K562 (cell line): ENCODE results near the gene FBXO15. TPM values are rescaled to one million over a fixed set of nuclear protein-coding genes. Genes with fewer than 3 reads are reported as not detected.

ENCODE experiments used
- ATAC-seq: fragments of 200-7000 bp; cut with Tn5 transposase; 3 replicates; pipeline ENCODE4 v1.9.1; 2020; ENCODE audit warnings: moderate library complexity
- Bru-seq: library from RNA; stranded (reverse); fragments of 400-500 nt; gene quantifications from one replicate; lab custom pipeline; 2021; lab: Mats Ljungman, UMichigan
- BruChase-seq, 2 experiments: library from RNA; stranded (reverse); fragments of 400-500 nt; gene quantifications; one replicate each; lab custom pipeline; 2021; lab: Mats Ljungman, UMichigan
- BruUV-seq: library from RNA; stranded (reverse); fragments of 400-500 nt; replicated peaks from 2 replicates; lab custom pipeline; 2021; lab: Mats Ljungman, UMichigan
- CTCF ChIA-PET: fragments of 300-600 bp; formaldehyde crosslinking; extraction: SDS; loops from one replicate; lab custom pipeline; 2021; ENCODE audit warnings: low intra/inter-chr PET ratio; lab: Yijun Ruan, JAX
- POLR2A ChIA-PET: fragments of 300-600, 350-650 bp; sonication (Branson Sonifier 250); formaldehyde crosslinking; extraction: SDS; loops from one replicate; lab custom pipeline; 2021; ENCODE audit warnings: antibody characterized with exemption, inconsistent platforms; lab: Yijun Ruan, JAX
- DNase-seq, 4 experiments: peaks; one replicate each; pipeline versions ENCODE4 v3.0.0 to v3.0.0-alpha.2; 2011 to 2018; ENCODE audit warnings: low spot score in 3 of 4, mixed read lengths in 3 of 4; ENCODE audit errors: extremely low read depth in 1 of 4
- FAIRE-seq: peaks from 2 replicates; lab custom pipeline; 2011; peaks lifted over from hg19 to GRCh38; lab: Jason Lieb, UNC
- H2AFZ ChIP-seq: 2 replicates; pipeline ENCODE4 v1.6.0; 2011; ENCODE audit warnings: low read depth, low read length, control low read depth, inconsistent platforms
- H3K27ac ChIP-seq: fragments of 200-600 bp; 3 replicates; pipeline ENCODE4 v1.8.0; 2011; ENCODE audit warnings: low read depth, mild to moderate bottlenecking, control low read depth, inconsistent platforms, low read length, moderate library complexity, mixed read lengths; ENCODE audit errors: extremely low read depth
- H3K27me3 ChIP-seq, 2 experiments: fragments of 300-600 bp in 1 of 2; 2 replicates in 1 of 2; 3 replicates in 1 of 2; pipeline versions ENCODE4 v1.6.0 to v1.8.0; 2011; ENCODE audit warnings: inconsistent platforms in 2 of 2, low read length in 2 of 2, mild to moderate bottlenecking in 1 of 2, mixed read lengths in 1 of 2, moderate library complexity in 1 of 2; ENCODE audit not compliant: control insufficient read depth in 2 of 2, insufficient read depth in 2 of 2
- H3K36me3 ChIP-seq: fragments of 300-600 bp; 3 replicates; pipeline ENCODE4 v1.8.0; 2011; ENCODE audit warnings: mild to moderate bottlenecking, low read length, inconsistent platforms; ENCODE audit not compliant: control insufficient read depth, insufficient read depth
- H3K4me1 ChIP-seq, 2 experiments: fragments of 200-600 bp in 1 of 2; replicated peaks in 1 of 2; 2 replicates in 1 of 2; 3 replicates in 1 of 2; pipeline versions ENCODE4 v1.5.1 to v1.8.0; 2011; ENCODE audit warnings: inconsistent platforms in 2 of 2, low read length in 2 of 2, mild to moderate bottlenecking in 1 of 2, mixed read lengths in 1 of 2, moderate library complexity in 1 of 2; ENCODE audit not compliant: control insufficient read depth in 2 of 2, insufficient read depth in 2 of 2
- H3K4me2 ChIP-seq: 2 replicates; pipeline ENCODE4 v1.6.1; 2011; ENCODE audit warnings: low read length, control low read depth, inconsistent platforms, mixed read lengths; ENCODE audit not compliant: insufficient read depth
- H3K4me3 ChIP-seq: fragments of 200-600 bp; sonication (generic), shearing (Covaris generic); 2 replicates; pipeline ENCODE4 v1.5.1; 2016; ENCODE audit warnings: control low read depth, inconsistent platforms
- H3K79me2 ChIP-seq: fragments of 200-600 bp; 3 replicates; pipeline ENCODE4 v1.8.0; 2011; ENCODE audit warnings: low read length, inconsistent platforms; ENCODE audit not compliant: control insufficient read depth, insufficient read depth
- H3K9ac ChIP-seq, 2 experiments: 2 replicates each; pipeline versions ENCODE4 v1.6.0 to v1.6.1; 2011; ENCODE audit warnings: low read depth in 2 of 2, low read length in 2 of 2, control low read depth in 1 of 2, inconsistent platforms in 1 of 2, mild to moderate bottlenecking in 1 of 2, mixed read lengths in 1 of 2; ENCODE audit not compliant: insufficient read depth in 1 of 2
- H3K9me1 ChIP-seq: one replicate; pipeline ENCODE4 v1.6.0; 2011; ENCODE audit warnings: inconsistent platforms, mild to moderate bottlenecking, low read length, moderate library complexity; ENCODE audit not compliant: control insufficient read depth, insufficient read depth
- H3K9me3 ChIP-seq: replicated peaks from 2 replicates; pipeline ENCODE4 v1.5.1; 2011; ENCODE audit warnings: low read depth, low read length, inconsistent platforms; ENCODE audit not compliant: control insufficient read depth, insufficient read depth
- H4K20me1 ChIP-seq: replicated peaks from 2 replicates; pipeline ENCODE4 v1.6.1; 2011; ENCODE audit warnings: low read length, inconsistent platforms, mixed read lengths; ENCODE audit not compliant: control insufficient read depth, insufficient read depth
- BCOR ChIP-seq: fragments of 450-650 bp; IDR thresholded peaks from 2 replicates; pipeline ENCODE4 v1.6.1; 2016
- BRD9 ChIP-seq: fragments of 450-650 bp; IDR thresholded peaks from 2 replicates; pipeline ENCODE4 v1.6.1; 2018; ENCODE audit warnings: low read depth; ENCODE audit not compliant: partially characterized antibody
- CBFB ChIP-seq: sonication (generic); formaldehyde crosslinking; IDR thresholded peaks from 2 replicates; pipeline ENCODE4 v1.4.0; 2020; ENCODE audit warnings: mild to moderate bottlenecking, missing genetic modification reagents
- ERF ChIP-seq: fragments of 450-650 bp; formaldehyde crosslinking; IDR thresholded peaks from 2 replicates; pipeline ENCODE4 v1.4.0; 2020; ENCODE audit warnings: mild to moderate bottlenecking, mixed read lengths
- ETV1 ChIP-seq: fragments of 450-650 bp; conservative IDR thresholded peaks from 2 replicates; pipeline ENCODE4 v1.6.1; 2016; ENCODE audit warnings: missing genetic modification characterization, control low read depth, low read depth, missing compliant biosample characterization
- GATAD2B ChIP-seq: fragments of 450-650 bp; IDR thresholded peaks from 2 replicates; pipeline ENCODE4 v1.6.1; 2017; ENCODE audit warnings: mild to moderate bottlenecking, borderline replicate concordance
- GTF2A2 ChIP-seq: IDR thresholded peaks from 2 replicates; pipeline ENCODE4 v1.6.1; 2016; ENCODE audit warnings: mild to moderate bottlenecking, missing genetic modification characterization, missing compliant biosample characterization
- HCFC1 ChIP-seq: IDR thresholded peaks from 2 replicates; pipeline ENCODE4 v1.6.1; 2012; ENCODE audit warnings: low read depth, low read length, improper control_type of control experiment
- RFX5 ChIP-seq: IDR thresholded peaks from 2 replicates; pipeline ENCODE4 v1.6.1; 2011; ENCODE audit warnings: low read depth, mild to moderate bottlenecking, improper control_type of control experiment, low read length
- ZNF263 ChIP-seq: sonication (generic); formaldehyde crosslinking; IDR thresholded peaks from 2 replicates; pipeline ENCODE4 v1.8.0; 2022; ENCODE audit warnings: mild to moderate bottlenecking, missing genetic modification reagents, borderline replicate concordance
- ZNF311 ChIP-seq: fragments of 250-450 bp; sonication (Bioruptor Pico); IDR thresholded peaks from 2 replicates; pipeline ENCODE4 v1.4.0; 2020; ENCODE audit warnings: mild to moderate bottlenecking, moderate library complexity
- ZNF589 ChIP-seq: fragments of 200-800 bp; sonication (Bioruptor generic); IDR thresholded peaks from 2 replicates; pipeline ENCODE4 v1.6.1; 2016; ENCODE audit warnings: low read depth, missing genetic modification characterization, missing compliant biosample characterization
- WGBS: fragments of 100-300 bp; shearing (Covaris generic); methylation state at CpG from one replicate; pipeline ENCODE4 v1.1.6; 2016; ENCODE audit warnings: low coverage, mixed read lengths; ENCODE audit not compliant: insufficient coverage; ENCODE audit errors: missing lambda C conversion rate; 5-methylcytosine and 5-hydroxymethylcytosine counted together
- in situ Hi-C: fragments of 300-500 bp; cut with MboI; formaldehyde crosslinking; loops from 4 replicates; pipeline ENCODE4 v1.15.0; 2018; ENCODE audit warnings: inconsistent platforms, mixed read lengths
- intact Hi-C: fragments of 100-400 bp; cut with micrococcal nuclease; formaldehyde crosslinking; loops from 2 replicates; pipeline ENCODE4 v1.14.2; 2022
- long read RNA-seq, 3 experiments: library from polyadenylated mRNA in 2 of 3; library from RNA in 1 of 3; unstranded in 2 of 3; stranded (forward) in 1 of 3; transcript quantifications; one replicate each; pipeline ENCODE4 v2.0.0, GENCODE V29; 2019 to 2022
- polyA minus RNA-seq, 3 experiments: library from RNA; depleted of rRNA, polyadenylated mRNA; stranded (reverse); fragments of >200 nt; gene quantifications; 2 replicates each; pipeline ENCODE4 v1.2.3, GENCODE V29; 2011
- polyA plus RNA-seq, 8 experiments: library from polyadenylated mRNA; depleted of rRNA in 4 of 8; stranded (reverse) in 5 of 8; unstranded in 3 of 8; fragments of >200 nt; fragmentation: Nextera tagmentation in 2 of 8; fragmentation: Illumina TruSeq in 1 of 8; extraction: Ambion mirVana in 2 of 8; extraction: Trizol in 1 of 8; gene quantifications; 2 replicates each; pipeline versions ENCODE4 v1.2.1 to v1.2.3, GENCODE V29; 2011 to 2014; ENCODE audit warnings: inconsistent platforms in 1 of 8, missing spikeins in 1 of 8
- total RNA-seq, 7 experiments: library from RNA; depleted of rRNA in 6 of 7; stranded (reverse); fragments of >200 nt in 6 of 7; fragmentation: Illumina TruSeq in 2 of 7; extraction: Trizol in 2 of 7; gene quantifications; 2 replicates each; pipeline versions ENCODE4 v1.2.1 to v1.2.3, GENCODE V29; 2011 to 2021; ENCODE audit warnings: low replicate concordance in 1 of 7
- TF ChIP-seq, protein P1 (sequence below): fragments of 250-450 bp; sonication (Bioruptor Pico); IDR thresholded peaks from 2 replicates; pipeline ENCODE4 v1.9.0; 2021; ENCODE audit warnings: mild to moderate bottlenecking, inconsistent platforms
- TF ChIP-seq, protein P2 (sequence below): fragments of 250-450 bp; sonication (Bioruptor Pico); IDR thresholded peaks from 2 replicates; pipeline ENCODE4 v1.8.0; 2022; ENCODE audit warnings: moderate library complexity, mild to moderate bottlenecking, inconsistent platforms

Gene FBXO15, protein sequence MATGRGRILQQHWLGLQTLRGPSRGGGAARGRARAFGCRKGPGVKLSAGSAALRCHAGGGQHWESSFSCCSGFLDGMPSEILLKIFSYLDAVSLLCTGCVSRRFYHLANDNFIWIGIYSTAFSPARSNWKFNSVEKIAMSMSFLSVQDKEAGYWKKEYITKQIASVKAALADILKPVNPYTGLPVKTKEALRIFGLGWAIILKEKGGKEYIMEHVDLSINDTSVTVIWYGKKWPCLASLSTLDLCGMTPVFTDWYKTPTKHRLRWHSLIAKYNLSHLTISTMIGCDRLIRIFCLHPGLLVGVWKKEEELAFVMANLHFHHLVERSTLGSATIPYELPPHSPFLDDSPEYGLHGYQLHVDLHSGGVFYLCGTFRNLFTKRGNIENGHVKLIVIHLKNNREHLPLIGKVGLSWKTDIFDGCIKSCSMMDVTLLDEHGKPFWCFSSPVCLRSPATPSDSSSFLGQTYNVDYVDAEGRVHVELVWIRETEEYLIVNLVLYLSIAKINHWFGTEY
- total RNA-seq (2011; cell fraction: chromatin; rRNA removed; ENCODE audit: low replicate concordance), result 0.26 TPM in 1 of 2 replicates, not detected in the other
- not detected in 2 replicates for total RNA-seq (2011; cell fraction: nucleolus; rRNA removed)
- total RNA-seq (2011; cell fraction: nucleoplasm; rRNA removed), result 0.99 TPM in 1 of 2 replicates, not detected in the other
- total RNA-seq (2014; rRNA removed) (0.24 TPM in 1 of 2 replicates, not detected in the other), total RNA-seq (2014; rRNA removed; fragmentation: Illumina TruSeq; extraction: Trizol) (0.16 and 0.36 TPM in 2 replicates), total RNA-seq (2015; rRNA removed; fragmentation: Illumina TruSeq; extraction: Trizol) (0.26 and 0.43 TPM in 2 replicates), total RNA-seq (2021) (0.29 and 0.58 TPM in 2 replicates), polyA plus RNA-seq (2011; rRNA removed) (0.23 and 0.25 TPM in 2 replicates), polyA plus RNA-seq (2014; fragmentation: Illumina TruSeq; extraction: Trizol) (0.07 and 0.48 TPM in 2 replicates), polyA plus RNA-seq (2014; fragmentation: Nextera tagmentation; extraction: Ambion mirVana) (under 1 TPM; 0.15 to 0.35 TPM), polyA plus RNA-seq (2014; rRNA removed) (0.08 and 0.11 TPM in 2 replicates), polyA minus RNA-seq (2011; rRNA and poly(A)+ RNA removed) (0.57 and 0.60 TPM in 2 replicates), Bru-seq, nascent RNA (percentile 19 among the genes with signal in this experiment), BruChase-seq, experiment 1, labeled RNA remaining after a 2-hour chase (percentile 17 among the genes with signal in this experiment), BruChase-seq, experiment 2, labeled RNA remaining after a 6-hour chase (percentile 17 among the genes with signal in this experiment)
- polyA plus RNA-seq (2011; cell fraction: cytosol; rRNA removed), result 0.21 TPM in 1 of 2 replicates, not detected in the other
- 0.31 and 0.40 TPM in 2 replicates for polyA plus RNA-seq (2011; cell fraction: nucleus; rRNA removed)
- 0.22 and 0.26 TPM in 2 replicates for polyA plus RNA-seq (2012)
- not detected in 2 replicates for polyA minus RNA-seq (2011; cell fraction: cytosol; rRNA and poly(A)+ RNA removed)
- polyA minus RNA-seq (2011; cell fraction: nucleus; rRNA and poly(A)+ RNA removed), result 0.13 and 0.44 TPM in 2 replicates
- long read RNA-seq, experiment 1, result 0 reads
- long read RNA-seq, experiment 2, result 0 reads
- long read RNA-seq, experiment 3, result 0 reads

- peaks cover 47% of the 10 kb centered on the region for H3K79me2 ChIP-seq
- no peaks in the 10 kb centered on the region; the same call in 1 of the 2 replicates for H4K20me1 ChIP-seq
- H3K9me1 ChIP-seq, result peaks cover 3% of the 10 kb centered on the region
- ChIA-PET POLR2A (no interaction called here), CTCF (no interaction called here)
- no peaks in the 10 kb centered on the region for H3K9me3 ChIP-seq
- no peaks in the 10 kb centered on the region for H3K27me3 ChIP-seq
- intact Hi-C loops, result loop anchor here (10.0 kb wide), 1 partner anchor 1727 kb away; no protein-coding TSS in a partner anchor
- no TSS peak for BruUV-seq
- in situ Hi-C loops, result no loop called here
- H3K9ac ChIP-seq, result peak within 1 kb of the TSS; percentile 91 to 99
- peak; percentile 83 to 95 (median 84) for DNase-seq
- peak; percentile 91 for FAIRE-seq
- 2% methylated on average over 27 of the region's 58 CpGs for WGBS
- peak within 1 kb of the TSS; percentile 99 for H3K4me2 ChIP-seq
- H2AFZ ChIP-seq, result peak within 1 kb of the TSS; percentile 100
- H3K36me3 ChIP-seq, result peaks cover 34% of the 10 kb centered on the region; the same call in 2 of the 3 replicates
- peaks cover 5 to 11% of the 10 kb centered on the region in 2 experiments; a peak in 4 of 5 replicates for H3K4me1 ChIP-seq
- peak within 1 kb of the TSS; percentile 100 for H3K27ac ChIP-seq
- H3K4me3 ChIP-seq, result peak within 1 kb of the TSS; percentile 95
- ATAC-seq, result peak; percentile 96
- TF ChIP-seq BRD9 (no peak), ZNF589 (peak; percentile 51), ZNF263 (CRISPR knock-in tag) (no peak), ERF (no peak), BCOR (no peak), HCFC1 (peak; percentile 97), CBFB (CRISPR knock-in tag) (no peak), ZNF311 (CRISPR knock-in tag) (no peak), ETV1 (tag) (no peak), GTF2A2 (tag) (no peak), RFX5 (no peak), GATAD2B (no peak)
- TF ChIP-seq, protein P1, sequence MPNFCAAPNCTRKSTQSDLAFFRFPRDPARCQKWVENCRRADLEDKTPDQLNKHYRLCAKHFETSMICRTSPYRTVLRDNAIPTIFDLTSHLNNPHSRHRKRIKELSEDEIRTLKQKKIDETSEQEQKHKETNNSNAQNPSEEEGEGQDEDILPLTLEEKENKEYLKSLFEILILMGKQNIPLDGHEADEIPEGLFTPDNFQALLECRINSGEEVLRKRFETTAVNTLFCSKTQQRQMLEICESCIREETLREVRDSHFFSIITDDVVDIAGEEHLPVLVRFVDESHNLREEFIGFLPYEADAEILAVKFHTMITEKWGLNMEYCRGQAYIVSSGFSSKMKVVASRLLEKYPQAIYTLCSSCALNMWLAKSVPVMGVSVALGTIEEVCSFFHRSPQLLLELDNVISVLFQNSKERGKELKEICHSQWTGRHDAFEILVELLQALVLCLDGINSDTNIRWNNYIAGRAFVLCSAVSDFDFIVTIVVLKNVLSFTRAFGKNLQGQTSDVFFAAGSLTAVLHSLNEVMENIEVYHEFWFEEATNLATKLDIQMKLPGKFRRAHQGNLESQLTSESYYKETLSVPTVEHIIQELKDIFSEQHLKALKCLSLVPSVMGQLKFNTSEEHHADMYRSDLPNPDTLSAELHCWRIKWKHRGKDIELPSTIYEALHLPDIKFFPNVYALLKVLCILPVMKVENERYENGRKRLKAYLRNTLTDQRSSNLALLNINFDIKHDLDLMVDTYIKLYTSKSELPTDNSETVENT (CRISPR knock-in tag), result no peak
- TF ChIP-seq, protein P2, sequence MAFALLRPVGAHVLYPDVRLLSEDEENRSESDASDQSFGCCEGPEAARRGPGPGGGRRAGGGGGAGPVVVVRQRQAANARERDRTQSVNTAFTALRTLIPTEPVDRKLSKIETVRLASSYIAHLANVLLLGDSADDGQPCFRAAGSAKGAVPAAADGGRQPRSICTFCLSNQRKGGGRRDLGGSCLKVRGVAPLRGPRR (CRISPR knock-in tag), result no peak
Observed at GRCh38 chr18:74147779-74148542, at the start of gene FBXO15, which contains the start of gene TIMM21. Gene FBXO15, minus strand, starts transcription at chr18:74147834. Its CDS starts 49 bp downstream, at chr18:74147785. Gene TIMM21, plus strand, starts transcription at chr18:74148523. Its CDS starts 286 bp downstream, at chr18:74148809.
